C4-2B (cell line): ENCODE measurements around the gene ANKRD52.

Source experiments
- ZFX ChIP-seq: fragments of 450-650 bp; IDR thresholded peaks from 2 replicates; pipeline ENCODE4 v1.6.1; 2017
- TF ChIP-seq, protein P1 (sequence below): fragments of 450-650 bp; conservative IDR thresholded peaks from 2 replicates; pipeline ENCODE4 v1.5.1; 2017; ENCODE audit warnings: mild to moderate bottlenecking

DNA sequence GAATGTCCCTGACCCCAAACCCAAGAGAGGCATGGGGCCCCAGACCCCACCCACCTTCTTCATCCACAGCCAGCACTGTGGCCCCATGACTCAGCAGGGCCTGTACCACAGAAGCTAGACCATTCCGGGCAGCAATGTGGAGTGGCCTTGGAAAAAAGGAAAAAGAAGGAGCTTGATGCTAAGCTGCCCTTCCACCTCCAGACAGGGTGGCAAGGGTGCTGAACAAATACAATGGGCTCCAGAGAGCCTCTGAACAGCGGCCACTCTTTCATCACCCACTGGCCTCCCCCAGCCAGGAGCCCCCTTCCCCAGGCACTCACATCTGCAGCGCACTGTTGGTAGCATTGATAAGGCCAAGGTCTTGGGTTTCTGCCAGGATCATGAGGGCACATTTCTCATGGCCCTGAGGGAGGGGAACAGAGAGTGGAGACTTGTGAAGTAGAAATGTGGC is 14.4 kb downstream of the ANKRD52 start:
- TF ChIP-seq, protein P1, sequence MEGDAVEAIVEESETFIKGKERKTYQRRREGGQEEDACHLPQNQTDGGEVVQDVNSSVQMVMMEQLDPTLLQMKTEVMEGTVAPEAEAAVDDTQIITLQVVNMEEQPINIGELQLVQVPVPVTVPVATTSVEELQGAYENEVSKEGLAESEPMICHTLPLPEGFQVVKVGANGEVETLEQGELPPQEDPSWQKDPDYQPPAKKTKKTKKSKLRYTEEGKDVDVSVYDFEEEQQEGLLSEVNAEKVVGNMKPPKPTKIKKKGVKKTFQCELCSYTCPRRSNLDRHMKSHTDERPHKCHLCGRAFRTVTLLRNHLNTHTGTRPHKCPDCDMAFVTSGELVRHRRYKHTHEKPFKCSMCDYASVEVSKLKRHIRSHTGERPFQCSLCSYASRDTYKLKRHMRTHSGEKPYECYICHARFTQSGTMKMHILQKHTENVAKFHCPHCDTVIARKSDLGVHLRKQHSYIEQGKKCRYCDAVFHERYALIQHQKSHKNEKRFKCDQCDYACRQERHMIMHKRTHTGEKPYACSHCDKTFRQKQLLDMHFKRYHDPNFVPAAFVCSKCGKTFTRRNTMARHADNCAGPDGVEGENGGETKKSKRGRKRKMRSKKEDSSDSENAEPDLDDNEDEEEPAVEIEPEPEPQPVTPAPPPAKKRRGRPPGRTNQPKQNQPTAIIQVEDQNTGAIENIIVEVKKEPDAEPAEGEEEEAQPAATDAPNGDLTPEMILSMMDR, result no peak
- no peak for TF ChIP-seq ZFX
